ENCODE data around the gene GALNS.

DNA sequence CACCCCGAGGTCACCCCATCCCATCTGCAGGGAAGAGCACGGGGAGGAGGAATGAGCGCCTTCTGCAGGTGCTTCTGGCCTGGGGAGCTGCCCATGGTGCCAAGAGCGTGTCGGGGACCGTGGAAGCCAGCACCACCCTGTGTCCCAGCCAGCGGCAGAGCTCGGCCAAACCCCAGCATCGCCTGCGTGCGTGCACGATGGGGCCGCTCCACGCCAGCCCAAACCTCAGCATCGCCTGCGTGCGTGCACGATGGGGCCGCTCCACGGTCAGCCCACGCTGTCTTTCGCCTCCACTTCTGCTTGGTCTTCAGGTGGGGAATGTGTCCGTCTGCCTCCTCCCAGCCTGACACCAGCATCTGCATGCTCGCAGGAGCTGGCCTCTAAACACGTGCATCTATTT, 13.9 kb downstream of the GALNS start:
- TF ChIP-seq, protein P1, sequence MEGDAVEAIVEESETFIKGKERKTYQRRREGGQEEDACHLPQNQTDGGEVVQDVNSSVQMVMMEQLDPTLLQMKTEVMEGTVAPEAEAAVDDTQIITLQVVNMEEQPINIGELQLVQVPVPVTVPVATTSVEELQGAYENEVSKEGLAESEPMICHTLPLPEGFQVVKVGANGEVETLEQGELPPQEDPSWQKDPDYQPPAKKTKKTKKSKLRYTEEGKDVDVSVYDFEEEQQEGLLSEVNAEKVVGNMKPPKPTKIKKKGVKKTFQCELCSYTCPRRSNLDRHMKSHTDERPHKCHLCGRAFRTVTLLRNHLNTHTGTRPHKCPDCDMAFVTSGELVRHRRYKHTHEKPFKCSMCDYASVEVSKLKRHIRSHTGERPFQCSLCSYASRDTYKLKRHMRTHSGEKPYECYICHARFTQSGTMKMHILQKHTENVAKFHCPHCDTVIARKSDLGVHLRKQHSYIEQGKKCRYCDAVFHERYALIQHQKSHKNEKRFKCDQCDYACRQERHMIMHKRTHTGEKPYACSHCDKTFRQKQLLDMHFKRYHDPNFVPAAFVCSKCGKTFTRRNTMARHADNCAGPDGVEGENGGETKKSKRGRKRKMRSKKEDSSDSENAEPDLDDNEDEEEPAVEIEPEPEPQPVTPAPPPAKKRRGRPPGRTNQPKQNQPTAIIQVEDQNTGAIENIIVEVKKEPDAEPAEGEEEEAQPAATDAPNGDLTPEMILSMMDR (IDR thresholded peaks at IDR 0.05), result no peak
- no peak for TF ChIP-seq POLR2A (IDR thresholded peaks at IDR 0.05)
